ENCODE results near the gene CHST12. TPM values are rescaled to one million over a fixed set of nuclear protein-coding genes. Genes with fewer than 3 reads are reported as not detected.
"Not testable (repeated sequence)": the region's sequence is repeated elsewhere in the genome, so short reads cannot be mapped to it uniquely, and the experiment has no call there.

Gene CHST12
- total RNA-seq, 1 experiment from 2014 or later = 0.82 TPM

- Histone ChIP-seq H2AFZ (ENCODE audit: low read length) (no peak overlapping the region), H3K79me2 (ENCODE audit: low read length) (no peaks in the 10 kb centered on the region), H3K36me3 (ENCODE audit: insufficient read depth, low read length) (no peaks in the 10 kb centered on the region), H4K20me1 (ENCODE audit: insufficient read depth, low read depth, low read length) (no peaks in the 10 kb centered on the region), H3K9me3 (ENCODE audit: low read length) (no peaks in the 10 kb centered on the region), H3K9ac (ENCODE audit: low read length) (no peak overlapping the region), H3K9me2 (replicated peaks; ENCODE audit: insufficient read depth, low read length) (no peaks in the 10 kb centered on the region), H3K4me3 (ENCODE audit: low read length) (no peak overlapping the region), H3K4me1 (ENCODE audit: low read length) (peaks cover 2% of the 10 kb centered on the region), H3K27ac (ENCODE audit: low read length) (no peak overlapping the region), H3K27me3 (ENCODE audit: low read length) (no peaks in the 10 kb centered on the region), H3K4me2 (ENCODE audit: low read depth, low read length, poor library complexity, severe bottlenecking) (no peak overlapping the region)
- DNase-seq = no peak
Measured at GRCh38 chr7:2446676-2447075, 43.3 kb downstream of the CHST12 start.

GRCh38 chr7:2450198-2451107 is 47.0 kb downstream of the CHST12 start:
- Histone ChIP-seq H3K9ac (ENCODE audit: low read length) (no peak overlapping the region), H3K9me2 (replicated peaks; ENCODE audit: insufficient read depth, low read length) (no peaks in the 10 kb centered on the region), H3K4me1 (ENCODE audit: low read length) (peaks cover 4% of the 10 kb centered on the region), H3K4me3 (ENCODE audit: low read length) (no peak overlapping the region), H3K36me3 (ENCODE audit: insufficient read depth, low read length) (no peaks in the 10 kb centered on the region), H3K27ac (ENCODE audit: low read length) (no peak overlapping the region), H3K79me2 (ENCODE audit: low read length) (no peaks in the 10 kb centered on the region), H3K4me2 (ENCODE audit: low read depth, low read length, poor library complexity, severe bottlenecking) (no peak overlapping the region), H3K9me3 (ENCODE audit: low read length) (no peaks in the 10 kb centered on the region), H3K27me3 (ENCODE audit: low read length) (no peaks in the 10 kb centered on the region), H2AFZ (ENCODE audit: low read length) (no peak overlapping the region), H4K20me1 (ENCODE audit: insufficient read depth, low read depth, low read length) (no peaks in the 10 kb centered on the region)
- no peak for DNase-seq

GRCh38 chr7:2451171-2452073 is 48.0 kb downstream of the CHST12 start:
- Histone ChIP-seq H3K27me3 (ENCODE audit: low read length) (no peaks in the 10 kb centered on the region), H2AFZ (ENCODE audit: low read length) (peak overlapping the region; percentile 24; the same call in 1 of the 2 replicates), H3K9ac (ENCODE audit: low read length) (peak overlapping the region; percentile 16; the same call in 1 of the 2 replicates), H3K79me2 (ENCODE audit: low read length) (no peaks in the 10 kb centered on the region), H3K27ac (ENCODE audit: low read length) (no peak overlapping the region), H3K9me3 (ENCODE audit: low read length) (no peaks in the 10 kb centered on the region), H3K4me2 (ENCODE audit: low read depth, low read length, poor library complexity, severe bottlenecking) (peak overlapping the region; percentile 24), H3K4me1 (ENCODE audit: low read length) (peaks cover 4% of the 10 kb centered on the region), H3K9me2 (replicated peaks; ENCODE audit: insufficient read depth, low read length) (no peaks in the 10 kb centered on the region), H3K36me3 (ENCODE audit: insufficient read depth, low read length) (no peaks in the 10 kb centered on the region), H3K4me3 (ENCODE audit: low read length) (no peak overlapping the region), H4K20me1 (ENCODE audit: insufficient read depth, low read depth, low read length) (no peaks in the 10 kb centered on the region)
- DNase-seq = peak; percentile 91

GRCh38 chr7:2452074-2452507 is 48.7 kb downstream of the CHST12 start:
- no peaks in the 10 kb centered on the region for H4K20me1 ChIP-seq (ENCODE audit: insufficient read depth, low read depth, low read length)
- no peak for DNase-seq
- no peaks in the 10 kb centered on the region for H3K79me2 ChIP-seq (ENCODE audit: low read length)
- no peaks in the 10 kb centered on the region for H3K9me3 ChIP-seq (ENCODE audit: low read length)
- H3K9me2 ChIP-seq (replicated peaks; ENCODE audit: insufficient read depth, low read length) = no peaks in the 10 kb centered on the region
- H3K4me1 ChIP-seq (ENCODE audit: low read length) = peaks cover 4% of the 10 kb centered on the region
- H3K4me2 ChIP-seq (ENCODE audit: low read depth, low read length, poor library complexity, severe bottlenecking) = no peak overlapping the region
- H3K27me3 ChIP-seq (ENCODE audit: low read length) = no peaks in the 10 kb centered on the region
- no peak overlapping the region for H3K9ac ChIP-seq (ENCODE audit: low read length)
- no peak overlapping the region for H2AFZ ChIP-seq (ENCODE audit: low read length)
- no peaks in the 10 kb centered on the region for H3K36me3 ChIP-seq (ENCODE audit: insufficient read depth, low read length)
- no peak overlapping the region for H3K4me3 ChIP-seq (ENCODE audit: low read length)
- no peak overlapping the region for H3K27ac ChIP-seq (ENCODE audit: low read length)

- no peak for DNase-seq
- Histone ChIP-seq H3K27me3 (ENCODE audit: low read length) (no peaks in the 10 kb centered on the region), H3K36me3 (ENCODE audit: insufficient read depth, low read length) (no peaks in the 10 kb centered on the region), H3K27ac (ENCODE audit: low read length) (no peak overlapping the region), H3K9ac (ENCODE audit: low read length) (no peak overlapping the region), H3K4me3 (ENCODE audit: low read length) (no peak overlapping the region), H3K79me2 (ENCODE audit: low read length) (no peaks in the 10 kb centered on the region), H2AFZ (ENCODE audit: low read length) (no peak overlapping the region), H3K9me2 (replicated peaks; ENCODE audit: insufficient read depth, low read length) (no peaks in the 10 kb centered on the region), H3K4me1 (ENCODE audit: low read length) (peaks cover 4% of the 10 kb centered on the region), H3K9me3 (ENCODE audit: low read length) (no peaks in the 10 kb centered on the region), H3K4me2 (ENCODE audit: low read depth, low read length, poor library complexity, severe bottlenecking) (no peak overlapping the region), H4K20me1 (ENCODE audit: insufficient read depth, low read depth, low read length) (no peaks in the 10 kb centered on the region)
Measured at GRCh38 chr7:2452643-2453270, 49.3 kb downstream of the CHST12 start.

- H3K9me2 ChIP-seq (replicated peaks; ENCODE audit: insufficient read depth, low read length); H3K27me3 ChIP-seq (ENCODE audit: low read length); H3K9me3 ChIP-seq (ENCODE audit: low read length); H3K4me1 ChIP-seq (ENCODE audit: low read length); H3K4me3 ChIP-seq (ENCODE audit: low read length); H3K4me2 ChIP-seq (ENCODE audit: low read depth, low read length, poor library complexity, severe bottlenecking); H3K79me2 ChIP-seq (ENCODE audit: low read length); H2AFZ ChIP-seq (ENCODE audit: low read length); DNase-seq; H3K36me3 ChIP-seq (ENCODE audit: insufficient read depth, low read length); H3K27ac ChIP-seq (ENCODE audit: low read length); H4K20me1 ChIP-seq (ENCODE audit: insufficient read depth, low read depth, low read length); H3K9ac ChIP-seq (ENCODE audit: low read length): not testable (repeated sequence)
Measured at GRCh38 chr7:2453849-2454248, 50.4 kb downstream of the CHST12 start.

- H3K4me3 ChIP-seq (ENCODE audit: low read length) = no peak overlapping the region
- no peaks in the 10 kb centered on the region for H3K9me2 ChIP-seq (replicated peaks; ENCODE audit: insufficient read depth, low read length)
- H3K27me3 ChIP-seq (ENCODE audit: low read length) = no peaks in the 10 kb centered on the region
- no peak overlapping the region for H3K27ac ChIP-seq (ENCODE audit: low read length)
- DNase-seq = no peak
- H3K79me2 ChIP-seq (ENCODE audit: low read length) = no peaks in the 10 kb centered on the region
- no peak overlapping the region for H2AFZ ChIP-seq (ENCODE audit: low read length)
- H3K36me3 ChIP-seq (ENCODE audit: insufficient read depth, low read length) = no peaks in the 10 kb centered on the region
- H3K4me2 ChIP-seq (ENCODE audit: low read depth, low read length, poor library complexity, severe bottlenecking) = no peak overlapping the region
- H3K9me3 ChIP-seq (ENCODE audit: low read length) = no peaks in the 10 kb centered on the region
- no peaks in the 10 kb centered on the region for H4K20me1 ChIP-seq (ENCODE audit: insufficient read depth, low read depth, low read length)
- no peaks in the 10 kb centered on the region for H3K4me1 ChIP-seq (ENCODE audit: low read length)
- no peak overlapping the region for H3K9ac ChIP-seq (ENCODE audit: low read length)
Measured at GRCh38 chr7:2459674-2460073, 56.3 kb downstream of the CHST12 start.

- Histone ChIP-seq H3K27me3 (ENCODE audit: low read length) (no peaks in the 10 kb centered on the region), H3K9me3 (ENCODE audit: low read length) (no peaks in the 10 kb centered on the region), H2AFZ (ENCODE audit: low read length) (no peak overlapping the region), H4K20me1 (ENCODE audit: insufficient read depth, low read depth, low read length) (no peaks in the 10 kb centered on the region), H3K27ac (ENCODE audit: low read length) (no peak overlapping the region), H3K9me2 (replicated peaks; ENCODE audit: insufficient read depth, low read length) (no peaks in the 10 kb centered on the region), H3K4me3 (ENCODE audit: low read length) (no peak overlapping the region), H3K9ac (ENCODE audit: low read length) (no peak overlapping the region), H3K36me3 (ENCODE audit: insufficient read depth, low read length) (no peaks in the 10 kb centered on the region), H3K4me1 (ENCODE audit: low read length) (no peaks in the 10 kb centered on the region), H3K79me2 (ENCODE audit: low read length) (no peaks in the 10 kb centered on the region), H3K4me2 (ENCODE audit: low read depth, low read length, poor library complexity, severe bottlenecking) (no peak overlapping the region)
- no peak for DNase-seq
Measured at GRCh38 chr7:2460188-2460587, 56.8 kb downstream of the CHST12 start.

Data from Karpas-422 (cell line).